Thoracic aorta (tissue), 2 donors: ENCODE data around the gene HOXC5. TPM values are rescaled to one million over a fixed set of nuclear protein-coding genes. Genes with fewer than 3 reads are reported as not detected.

Source experiments
- ATAC-seq: fragments of 150-250 bp; one replicate; pipeline ENCODE4 v1.8.0; 2017; ENCODE audit warnings: low read depth; ENCODE audit not compliant: insufficient number of reproducible peaks, low FRiP score
- DNase-seq: peaks from one replicate; pipeline ENCODE4 v3.0.0-alpha.2; 2020; ENCODE audit warnings: low spot score
- H3K27ac ChIP-seq, 2 donors: fragments of 200-600 bp; sonication (generic); 1 replicate in 1 of 2; 2 replicates in 1 of 2; pipeline ENCODE4 v1.5.1; 2016; ENCODE audit warnings: mild to moderate bottlenecking in 2 of 2, moderate library complexity in 2 of 2
- H3K27me3 ChIP-seq: fragments of 200-600 bp; sonication (generic); replicated peaks from 2 replicates; pipeline ENCODE4 v1.6.0; 2016; ENCODE audit warnings: mild to moderate bottlenecking; ENCODE audit not compliant: insufficient read depth
- H3K36me3 ChIP-seq: fragments of 200-600 bp; sonication (generic); one replicate; pipeline ENCODE4 v1.5.1; 2016
- H3K4me1 ChIP-seq, 2 donors: fragments of 200-600 bp; sonication (generic); 1 replicate in 1 of 2; 2 replicates in 1 of 2; pipeline versions ENCODE4 v1.5.1 to v1.6.0; 2016; ENCODE audit warnings: low read depth in 2 of 2, mild to moderate bottlenecking in 1 of 2; ENCODE audit not compliant: control insufficient read depth in 1 of 2
- H3K4me3 ChIP-seq: fragments of 200-600 bp; sonication (generic); 2 replicates; pipeline ENCODE4 v1.5.1; 2016; ENCODE audit warnings: mild to moderate bottlenecking
- H3K9me3 ChIP-seq: fragments of 200-600 bp; sonication (generic); 2 replicates; pipeline ENCODE4 v1.5.1; 2016
- CTCF ChIP-seq: fragments of 200-600 bp; sonication (generic); IDR thresholded peaks from one replicate; pipeline ENCODE4 v1.5.1; 2019; ENCODE audit warnings: antibody characterized with exemption
- total RNA-seq, 2 donors: library from RNA; depleted of rRNA; stranded (reverse); fragments of >200 nt; gene quantifications; one replicate each; pipeline versions ENCODE4 v1.1.0 to v1.2.3, GENCODE V29; 2016

Gene HOXC5
- total RNA-seq, 2 donors from 2014 or later = 1.8 TPM; not detected in 1

GRCh38 chr12:54045868-54046521 lies 13.1 kb downstream of the HOXC5 start:
- Histone ChIP-seq H3K27ac (no peak overlapping the region), H3K4me3 (no peak overlapping the region), H3K27me3 (no peaks in the 10 kb centered on the region), H3K9me3 (no peaks in the 10 kb centered on the region), H3K4me1 (no peaks in the 10 kb centered on the region), H3K36me3 (no peaks in the 10 kb centered on the region)
- TF ChIP-seq CTCF = no peak
- no peak for DNase-seq
- ATAC-seq = no peak

GRCh38 chr12:54046809-54047159 lies 13.9 kb downstream of the HOXC5 start:
- no peak overlapping the region for H3K4me3 ChIP-seq
- H3K4me1 ChIP-seq = no peaks in the 10 kb centered on the region
- no peaks in the 10 kb centered on the region for H3K36me3 ChIP-seq
- ATAC-seq = no peak
- no peak overlapping the region for H3K27ac ChIP-seq
- no peak for TF ChIP-seq CTCF
- H3K27me3 ChIP-seq = no peaks in the 10 kb centered on the region
- no peak for DNase-seq
- no peaks in the 10 kb centered on the region for H3K9me3 ChIP-seq

GRCh38 chr12:54047160-54047963 lies 14.5 kb downstream of the HOXC5 start:
- Histone ChIP-seq H3K4me3 (no peak overlapping the region), H3K27ac (no peak overlapping the region)
- ATAC-seq = no peak

GRCh38 chr12:54047964-54048303 lies 15.1 kb downstream of the HOXC5 start:
- Histone ChIP-seq H3K36me3 (no peaks in the 10 kb centered on the region), H3K9me3 (no peaks in the 10 kb centered on the region), H3K27ac (no peak overlapping the region), H3K4me3 (no peak overlapping the region), H3K27me3 (no peaks in the 10 kb centered on the region), H3K4me1 (peaks cover 0 to 7% of the 10 kb centered on the region in 2 donors)
- no peak for ATAC-seq
- no peak for DNase-seq
- no peak for TF ChIP-seq CTCF

More at GRCh38 chr12:54047160-54047963, 14.5 kb downstream of the HOXC5 start:
- H3K36me3 ChIP-seq = no peaks in the 10 kb centered on the region
- no peaks in the 10 kb centered on the region for H3K27me3 ChIP-seq
- no peak for DNase-seq
- H3K9me3 ChIP-seq = no peaks in the 10 kb centered on the region
- H3K4me1 ChIP-seq = peaks cover 0 to 1% of the 10 kb centered on the region in 2 donors
- no peak for TF ChIP-seq CTCF

- no peaks in the 10 kb centered on the region for H3K9me3 ChIP-seq
These were observed 15.7 kb downstream of the HOXC5 start for GRCh38 chr12:54048406-54049093.

More at GRCh38 chr12:54048406-54049093, 15.7 kb downstream of the HOXC5 start:
- Histone ChIP-seq H3K4me3 (no peak overlapping the region), H3K27ac (no peak overlapping the region), H3K36me3 (no peaks in the 10 kb centered on the region), H3K4me1 (peaks cover 0 to 11% of the 10 kb centered on the region in 2 donors), H3K27me3 (no peaks in the 10 kb centered on the region)
- DNase-seq = no peak
- no peak for TF ChIP-seq CTCF
- ATAC-seq = no peak
